Liver (tissue), 9 donors: ENCODE data around the gene CDH4. TPM values are rescaled to one million over a fixed set of nuclear protein-coding genes. Genes with fewer than 3 reads are reported as not detected.
A peak's percentile ranks its signal among the peaks of the same experiment; 100 is the strongest.

Source experiments
- DNase-seq: peaks from one replicate; pipeline ENCODE4 v3.0.0-alpha.2; 2017; ENCODE audit warnings: low spot score
- H3K27ac ChIP-seq, 2 donors: one replicate each; pipeline ENCODE4 v1.7.0; 2013; ENCODE audit warnings: inconsistent platforms in 2 of 2, low read length in 2 of 2, control low read depth in 1 of 2, low read depth in 1 of 2, mild to moderate bottlenecking in 1 of 2
- H3K27me3 ChIP-seq, 4 donors: one replicate each; pipeline versions ENCODE4 v1.6.1 to v1.7.0; 2013; ENCODE audit warnings: low read length in 3 of 4, inconsistent platforms in 1 of 4, mild to moderate bottlenecking in 1 of 4, moderate library complexity in 1 of 4; ENCODE audit not compliant: control insufficient read depth in 4 of 4, insufficient read depth in 4 of 4
- H3K36me3 ChIP-seq, 4 donors: one replicate each; pipeline versions ENCODE4 v1.6.1 to v1.7.0; 2013; ENCODE audit warnings: low read length in 3 of 4, mild to moderate bottlenecking in 3 of 4, low read depth in 1 of 4, moderate library complexity in 1 of 4; ENCODE audit not compliant: control insufficient read depth in 4 of 4, insufficient read depth in 3 of 4
- H3K4me1 ChIP-seq, 4 donors: one replicate each; pipeline versions ENCODE4 v1.6.1 to v1.7.0; 2013; ENCODE audit warnings: low read length in 3 of 4, mild to moderate bottlenecking in 3 of 4, moderate library complexity in 1 of 4; ENCODE audit not compliant: control insufficient read depth in 4 of 4, insufficient read depth in 4 of 4
- H3K4me3 ChIP-seq, 3 donors: one replicate each; pipeline versions ENCODE4 v1.6.1 to v1.7.0; 2013; ENCODE audit warnings: low read length in 3 of 3, control low read depth in 1 of 3, low read depth in 1 of 3, mild to moderate bottlenecking in 1 of 3
- H3K9ac ChIP-seq, 2 donors: one replicate each; pipeline ENCODE4 v1.7.0; 2013; ENCODE audit warnings: low read length in 2 of 2, mild to moderate bottlenecking in 2 of 2, moderate library complexity in 2 of 2, control low read depth in 1 of 2, low read depth in 1 of 2
- H3K9me3 ChIP-seq, 4 donors: one replicate each; pipeline versions ENCODE4 v1.6.1 to v1.7.0; 2013; ENCODE audit warnings: low read length in 3 of 4; ENCODE audit not compliant: control insufficient read depth in 4 of 4
- EGR1 ChIP-seq, 2 donors: IDR thresholded peaks; 2 replicates each; pipeline ENCODE4 v1.6.1; 2016 to 2018; ENCODE audit warnings: antibody characterized with exemption in 2 of 2, low read depth in 2 of 2
- FOXA1 ChIP-seq: IDR thresholded peaks from 2 replicates; pipeline ENCODE4 v1.6.1; 2016; ENCODE audit warnings: antibody characterized with exemption
- FOXA2 ChIP-seq: IDR thresholded peaks from 2 replicates; pipeline ENCODE4 v1.6.1; 2016; ENCODE audit warnings: antibody characterized with exemption
- GABPA ChIP-seq, 2 donors: IDR thresholded peaks in 1 of 2; conservative IDR thresholded peaks in 1 of 2; 2 replicates each; pipeline ENCODE4 v1.6.1; 2016; ENCODE audit warnings: antibody characterized with exemption in 2 of 2, mild to moderate bottlenecking in 1 of 2, moderate library complexity in 1 of 2
- HNF4G ChIP-seq: IDR thresholded peaks from 2 replicates; pipeline ENCODE4 v1.6.1; 2016; ENCODE audit warnings: antibody characterized with exemption
- NR2F2 ChIP-seq: IDR thresholded peaks from 2 replicates; pipeline ENCODE4 v1.6.1; 2016; ENCODE audit warnings: antibody characterized with exemption
- RAD21 ChIP-seq, 2 donors: IDR thresholded peaks; 2 replicates each; pipeline ENCODE4 v1.6.1; 2016; ENCODE audit warnings: antibody characterized with exemption in 2 of 2, mild to moderate bottlenecking in 2 of 2
- RXRA ChIP-seq, 2 donors: IDR thresholded peaks; 2 replicates each; pipeline ENCODE4 v1.6.1; 2017 to 2018; ENCODE audit warnings: antibody characterized with exemption in 2 of 2, mild to moderate bottlenecking in 1 of 2
- SP1 ChIP-seq: IDR thresholded peaks from 2 replicates; pipeline ENCODE4 v1.6.1; 2018; ENCODE audit warnings: antibody characterized with exemption, mild to moderate bottlenecking
- TAF1 ChIP-seq: conservative IDR thresholded peaks from 2 replicates; pipeline ENCODE4 v1.6.1; 2016; ENCODE audit warnings: antibody characterized with exemption, mild to moderate bottlenecking
- YY1 ChIP-seq: IDR thresholded peaks from 2 replicates; pipeline ENCODE4 v1.6.1; 2016; ENCODE audit warnings: antibody characterized with exemption, mild to moderate bottlenecking
- WGBS: extraction: QIAGEN DNeasy Blood & Tissue Kit; methylation state at CpG from one replicate; pipeline ENCODE4 v1.1.7; 2013; 5-methylcytosine and 5-hydroxymethylcytosine counted together
- polyA plus RNA-seq, 2 donors: library from polyadenylated mRNA; stranded (reverse) in 1 of 2; unstranded in 1 of 2; fragments of 200-250 nt in 1 of 2; fragments of >200 nt in 1 of 2; fragmentation: Nextera tagmentation in 1 of 2; extraction: Ambion mirVana in 1 of 2; gene quantifications; one replicate each; pipeline versions ENCODE4 v1.2.1 to v1.2.3, GENCODE V29; 2013 to 2015
- total RNA-seq, 2 donors: library from RNA; depleted of rRNA; stranded (reverse); fragments of >200 nt; gene quantifications; one replicate each; pipeline ENCODE4 v1.2.3, GENCODE V29; 2014
- TF ChIP-seq, protein P1 (sequence below): IDR thresholded peaks from 2 replicates; pipeline ENCODE4 v1.6.1; 2016; ENCODE audit warnings: antibody characterized with exemption
- TF ChIP-seq, protein P2 (sequence below): IDR thresholded peaks from 2 replicates; pipeline ENCODE4 v1.6.1; 2016; ENCODE audit warnings: antibody characterized with exemption
- TF ChIP-seq, protein P3 (sequence below): IDR thresholded peaks from 2 replicates; pipeline ENCODE4 v1.6.1; 2016; ENCODE audit warnings: antibody characterized with exemption
- TF ChIP-seq, protein P4 (sequence below): fragments of 150-350 bp; IDR thresholded peaks from 2 replicates; pipeline ENCODE4 v1.5.1; 2017; ENCODE audit warnings: improper control_type of control experiment, low read depth, low read length; ENCODE audit not compliant: missing input control
- donor health status: healthy.
- donor health status: healthy.
- donor health status: healthy.
- donor health status: healthy.
- donor health status: healthy.

Gene CDH4
- total and polyA plus RNA-seq, 4 donors = 0.03 to 0.25 (median 0.19) TPM; not detected in 1

DNA sequence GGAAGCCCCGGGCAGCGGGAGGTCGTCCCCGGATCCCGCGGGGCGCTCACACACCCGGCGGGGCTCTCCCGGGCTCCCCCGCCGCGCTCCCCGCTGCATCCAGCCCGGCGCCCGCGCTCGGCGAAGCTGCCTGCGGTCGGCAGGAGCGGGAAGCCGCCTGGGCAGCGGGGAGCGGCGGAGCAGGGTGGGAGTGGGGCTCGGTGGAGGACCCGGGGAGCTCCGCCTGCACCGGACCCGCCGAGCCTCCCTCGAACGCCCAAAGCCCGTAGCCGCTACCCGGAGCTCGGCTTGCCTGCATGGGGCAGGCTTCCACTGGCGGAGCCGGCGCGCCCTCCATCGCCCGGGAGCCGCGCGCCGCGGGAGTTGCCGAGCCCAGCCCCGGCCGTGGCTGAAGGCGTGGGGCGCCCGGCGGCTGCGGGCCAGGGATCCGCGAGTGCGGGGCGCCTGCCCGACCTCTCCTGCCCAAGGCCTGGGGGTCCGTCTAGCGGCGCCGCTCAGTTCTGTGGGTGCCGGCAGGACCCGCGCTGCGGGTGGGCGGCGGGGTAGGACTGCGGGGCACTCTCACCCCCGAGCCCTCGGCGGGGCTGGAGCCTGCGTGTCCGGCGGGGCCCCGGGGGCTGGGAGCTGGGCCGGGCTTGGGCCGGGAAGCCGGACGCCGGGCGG is 671 bp downstream of the CDH4 start:
- Histone ChIP-seq H3K36me3 (no peaks in the 10 kb centered on the region), H3K9ac (no peak overlapping the region), H3K27me3 (peaks cover 0 to 27% (median 14%) of the 10 kb centered on the region in 4 donors), H3K4me1 (peaks cover 0 to 19% (median 3%) of the 10 kb centered on the region in 4 donors), H3K27ac (no peak overlapping the region), H3K4me3 (peak overlapping the region in 1 of 3 donors; percentile 33), H3K9me3 (no peaks in the 10 kb centered on the region)
- 2% methylated on average over 87 of the region's 87 CpGs for WGBS
- no peak for DNase-seq
- TF ChIP-seq, protein P1, sequence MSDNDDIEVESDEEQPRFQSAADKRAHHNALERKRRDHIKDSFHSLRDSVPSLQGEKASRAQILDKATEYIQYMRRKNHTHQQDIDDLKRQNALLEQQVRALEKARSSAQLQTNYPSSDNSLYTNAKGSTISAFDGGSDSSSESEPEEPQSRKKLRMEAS = no peak
- TF ChIP-seq NR2F2 = no peak
- no peak for TF ChIP-seq YY1
- TF ChIP-seq RAD21 (IDR thresholded peaks at IDR 0.05) = no peak
- no peak for TF ChIP-seq TAF1
- no peak for TF ChIP-seq EGR1 (IDR thresholded peaks at IDR 0.05; ENCODE audit: low read depth in 2 of 2)
- no peak for TF ChIP-seq FOXA1

DNA sequence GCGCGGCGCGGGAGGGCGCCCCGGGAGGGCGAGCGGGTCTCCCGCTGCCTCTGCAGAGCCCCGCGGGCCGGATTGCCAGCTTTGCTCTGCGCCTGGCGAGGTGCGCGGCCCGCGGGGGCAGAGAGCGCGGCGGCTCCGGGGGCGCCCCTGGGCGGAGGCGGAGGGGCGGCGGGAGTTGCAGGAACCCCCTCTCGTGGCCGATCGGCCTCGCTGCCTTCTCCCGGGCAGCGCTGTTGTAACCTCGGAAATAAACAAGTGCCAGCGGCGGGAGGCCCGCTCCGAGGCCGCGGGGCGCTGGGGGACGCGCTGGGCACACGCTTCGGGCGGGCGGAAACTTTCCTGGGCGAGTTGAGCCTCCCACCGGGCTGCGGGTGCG is 1.2 kb downstream of the CDH4 start:
- no peak for DNase-seq
- under 1% methylated on average over 51 of the region's 51 CpGs for WGBS

More for the DNA sequence above, 1.2 kb downstream of the CDH4 start:
- no peaks in the 10 kb centered on the region for H3K36me3 ChIP-seq
- peak overlapping the region in 1 of 3 donors; percentile 33 for H3K4me3 ChIP-seq
- H3K4me1 ChIP-seq = peaks cover 0 to 19% (median 3%) of the 10 kb centered on the region in 4 donors
- H3K27me3 ChIP-seq = peaks cover 0 to 22% (median 14%) of the 10 kb centered on the region in 4 donors
- no peak for TF ChIP-seq YY1
- TF ChIP-seq, protein P2, sequence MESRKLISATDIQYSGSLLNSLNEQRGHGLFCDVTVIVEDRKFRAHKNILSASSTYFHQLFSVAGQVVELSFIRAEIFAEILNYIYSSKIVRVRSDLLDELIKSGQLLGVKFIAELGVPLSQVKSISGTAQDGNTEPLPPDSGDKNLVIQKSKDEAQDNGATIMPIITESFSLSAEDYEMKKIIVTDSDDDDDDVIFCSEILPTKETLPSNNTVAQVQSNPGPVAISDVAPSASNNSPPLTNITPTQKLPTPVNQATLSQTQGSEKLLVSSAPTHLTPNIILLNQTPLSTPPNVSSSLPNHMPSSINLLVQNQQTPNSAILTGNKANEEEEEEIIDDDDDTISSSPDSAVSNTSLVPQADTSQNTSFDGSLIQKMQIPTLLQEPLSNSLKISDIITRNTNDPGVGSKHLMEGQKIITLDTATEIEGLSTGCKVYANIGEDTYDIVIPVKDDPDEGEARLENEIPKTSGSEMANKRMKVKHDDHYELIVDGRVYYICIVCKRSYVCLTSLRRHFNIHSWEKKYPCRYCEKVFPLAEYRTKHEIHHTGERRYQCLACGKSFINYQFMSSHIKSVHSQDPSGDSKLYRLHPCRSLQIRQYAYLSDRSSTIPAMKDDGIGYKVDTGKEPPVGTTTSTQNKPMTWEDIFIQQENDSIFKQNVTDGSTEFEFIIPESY = no peak
- no peak for TF ChIP-seq FOXA2
- no peak for TF ChIP-seq HNF4G
- TF ChIP-seq, protein P1 = no peak
- TF ChIP-seq GABPA (IDR thresholded peaks at IDR 0.05 in 1 of 2, conservative IDR thresholded peaks at IDR 0.05 in 1 of 2) = no peak
- no peak for TF ChIP-seq NR2F2
- TF ChIP-seq RAD21 (IDR thresholded peaks at IDR 0.05) = no peak
- TF ChIP-seq TAF1 = no peak
- TF ChIP-seq, protein P3, sequence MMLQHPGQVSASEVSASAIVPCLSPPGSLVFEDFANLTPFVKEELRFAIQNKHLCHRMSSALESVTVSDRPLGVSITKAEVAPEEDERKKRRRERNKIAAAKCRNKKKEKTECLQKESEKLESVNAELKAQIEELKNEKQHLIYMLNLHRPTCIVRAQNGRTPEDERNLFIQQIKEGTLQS = no peak
- TF ChIP-seq, protein P4, sequence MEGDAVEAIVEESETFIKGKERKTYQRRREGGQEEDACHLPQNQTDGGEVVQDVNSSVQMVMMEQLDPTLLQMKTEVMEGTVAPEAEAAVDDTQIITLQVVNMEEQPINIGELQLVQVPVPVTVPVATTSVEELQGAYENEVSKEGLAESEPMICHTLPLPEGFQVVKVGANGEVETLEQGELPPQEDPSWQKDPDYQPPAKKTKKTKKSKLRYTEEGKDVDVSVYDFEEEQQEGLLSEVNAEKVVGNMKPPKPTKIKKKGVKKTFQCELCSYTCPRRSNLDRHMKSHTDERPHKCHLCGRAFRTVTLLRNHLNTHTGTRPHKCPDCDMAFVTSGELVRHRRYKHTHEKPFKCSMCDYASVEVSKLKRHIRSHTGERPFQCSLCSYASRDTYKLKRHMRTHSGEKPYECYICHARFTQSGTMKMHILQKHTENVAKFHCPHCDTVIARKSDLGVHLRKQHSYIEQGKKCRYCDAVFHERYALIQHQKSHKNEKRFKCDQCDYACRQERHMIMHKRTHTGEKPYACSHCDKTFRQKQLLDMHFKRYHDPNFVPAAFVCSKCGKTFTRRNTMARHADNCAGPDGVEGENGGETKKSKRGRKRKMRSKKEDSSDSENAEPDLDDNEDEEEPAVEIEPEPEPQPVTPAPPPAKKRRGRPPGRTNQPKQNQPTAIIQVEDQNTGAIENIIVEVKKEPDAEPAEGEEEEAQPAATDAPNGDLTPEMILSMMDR = no peak
- no peak for TF ChIP-seq EGR1 (IDR thresholded peaks at IDR 0.05; ENCODE audit: low read depth in 2 of 2)
- no peak for TF ChIP-seq FOXA1
- no peak for TF ChIP-seq SP1
- no peak for TF ChIP-seq RXRA (IDR thresholded peaks at IDR 0.05)
- H3K9me3 ChIP-seq = no peaks in the 10 kb centered on the region
- no peak overlapping the region for H3K27ac ChIP-seq
- H3K9ac ChIP-seq = no peak overlapping the region
